Ectodermal cell (in vitro differentiated cells): Measurements from ENCODE around the gene ANTXR1.

ENCODE experiments used
- H3K27ac ChIP-seq: 2 replicates; pipeline ENCODE4 v1.7.0; 2013; ENCODE audit warnings: mild to moderate bottlenecking, low read depth, low read length; ENCODE audit not compliant: insufficient read depth, poor library complexity, severe bottlenecking
- H3K27me3 ChIP-seq: 2 replicates; pipeline ENCODE4 v1.7.0; 2013; ENCODE audit warnings: mild to moderate bottlenecking, low read length; ENCODE audit not compliant: insufficient read depth, control insufficient read depth, poor library complexity, severe bottlenecking
- H3K36me3 ChIP-seq: one replicate; pipeline ENCODE4 v1.7.0; 2013; ENCODE audit warnings: low read length; ENCODE audit not compliant: control insufficient read depth, insufficient read depth
- H3K4me1 ChIP-seq: one replicate; pipeline ENCODE4 v1.7.0; 2013; ENCODE audit warnings: low read length; ENCODE audit not compliant: control insufficient read depth, insufficient read depth
- H3K4me3 ChIP-seq: 2 replicates; pipeline ENCODE4 v1.7.0; 2013; ENCODE audit warnings: low read depth, low read length, control low read depth; ENCODE audit not compliant: insufficient read depth
- H3K9me3 ChIP-seq: 2 replicates; pipeline ENCODE4 v1.7.0; 2013; ENCODE audit warnings: mild to moderate bottlenecking, low read length, moderate library complexity; ENCODE audit not compliant: control insufficient read depth
- WGBS, 2 experiments: methylation state at CpG; one replicate each; pipeline ENCODE4 v1.1.7; 2013; ENCODE audit warnings: missing lambda C conversion rate in 2 of 2; 5-methylcytosine and 5-hydroxymethylcytosine counted together

Gene ANTXR1

GRCh38 chr2:69067026-69067630 is 54.1 kb downstream of the ANTXR1 start:
- no peaks in the 10 kb centered on the region for H3K27me3 ChIP-seq

GRCh38 chr2:69067866-69068265 is 54.9 kb downstream of the ANTXR1 start:
- H3K4me3 ChIP-seq: no peak overlapping the region
- no peaks in the 10 kb centered on the region for H3K4me1 ChIP-seq
- no peaks in the 10 kb centered on the region for H3K9me3 ChIP-seq
- no peaks in the 10 kb centered on the region for H3K27me3 ChIP-seq
- H3K36me3 ChIP-seq: no peaks in the 10 kb centered on the region
- H3K27ac ChIP-seq: no peak overlapping the region

More at GRCh38 chr2:69067026-69067630, 54.1 kb downstream of the ANTXR1 start:
- Histone ChIP-seq H3K4me1 (no peaks in the 10 kb centered on the region), H3K9me3 (no peaks in the 10 kb centered on the region), H3K27ac (no peak overlapping the region), H3K36me3 (no peaks in the 10 kb centered on the region), H3K4me3 (no peak overlapping the region)
- WGBS, 2 experiments: 95 to 99% methylated on average over 2 of the region's 2 CpGs

GRCh38 chr2:69070969-69071368 is 58.0 kb downstream of the ANTXR1 start:
- Histone ChIP-seq H3K27ac (no peak overlapping the region), H3K36me3 (no peaks in the 10 kb centered on the region), H3K27me3 (no peaks in the 10 kb centered on the region), H3K4me1 (no peaks in the 10 kb centered on the region), H3K4me3 (no peak overlapping the region), H3K9me3 (no peaks in the 10 kb centered on the region)
- WGBS, 2 experiments: 93% methylated on average over 3 of the region's 3 CpGs

- Histone ChIP-seq H3K27ac (no peak overlapping the region), H3K36me3 (no peaks in the 10 kb centered on the region), H3K27me3 (no peaks in the 10 kb centered on the region), H3K9me3 (no peaks in the 10 kb centered on the region), H3K4me3 (no peak overlapping the region), H3K4me1 (no peaks in the 10 kb centered on the region)
- WGBS, 2 experiments: 94 to 100% methylated on average over 1 of the region's 1 CpG
Observed at GRCh38 chr2:69073928-69074570, 61.1 kb downstream of the ANTXR1 start.

- Histone ChIP-seq H3K9me3 (no peaks in the 10 kb centered on the region), H3K4me1 (no peaks in the 10 kb centered on the region), H3K4me3 (no peak overlapping the region), H3K27me3 (no peaks in the 10 kb centered on the region), H3K27ac (no peak overlapping the region), H3K36me3 (no peaks in the 10 kb centered on the region)
- 88 to 95% methylated on average over 4 of the region's 4 CpGs for WGBS, 2 experiments
Observed at GRCh38 chr2:69074918-69075317, 61.9 kb downstream of the ANTXR1 start.

- WGBS, 2 experiments: 88 to 100% methylated on average over 1 of the region's 1 CpG
- no peak overlapping the region for H3K4me3 ChIP-seq
- H3K9me3 ChIP-seq: no peaks in the 10 kb centered on the region
- H3K36me3 ChIP-seq: no peaks in the 10 kb centered on the region
- no peaks in the 10 kb centered on the region for H3K4me1 ChIP-seq
- no peaks in the 10 kb centered on the region for H3K27me3 ChIP-seq
- H3K27ac ChIP-seq: no peak overlapping the region
Observed at GRCh38 chr2:69075486-69075885, 62.5 kb downstream of the ANTXR1 start.

- WGBS, 2 experiments: 88 to 100% methylated on average over 1 to 2 of the region's 2 CpGs
- Histone ChIP-seq H3K36me3 (no peaks in the 10 kb centered on the region), H3K4me1 (no peaks in the 10 kb centered on the region), H3K9me3 (no peaks in the 10 kb centered on the region), H3K27me3 (no peaks in the 10 kb centered on the region), H3K4me3 (no peak overlapping the region), H3K27ac (no peak overlapping the region)
Observed at GRCh38 chr2:69076601-69077000, 63.6 kb downstream of the ANTXR1 start.

GRCh38 chr2:69077252-69077950 is 64.4 kb downstream of the ANTXR1 start:
- Histone ChIP-seq H3K36me3 (no peaks in the 10 kb centered on the region), H3K4me1 (no peaks in the 10 kb centered on the region), H3K27ac (no peak overlapping the region), H3K27me3 (no peaks in the 10 kb centered on the region), H3K4me3 (no peak overlapping the region), H3K9me3 (no peaks in the 10 kb centered on the region)
- 81 to 83% methylated on average over 10 of the region's 10 CpGs for WGBS, 2 experiments

GRCh38 chr2:69080071-69080470 is 67.1 kb downstream of the ANTXR1 start:
- H3K9me3 ChIP-seq: no peaks in the 10 kb centered on the region
- no peak overlapping the region for H3K4me3 ChIP-seq
- no peaks in the 10 kb centered on the region for H3K27me3 ChIP-seq
- H3K36me3 ChIP-seq: no peaks in the 10 kb centered on the region
- H3K4me1 ChIP-seq: no peaks in the 10 kb centered on the region
- 89 to 94% methylated on average over 4 of the region's 4 CpGs for WGBS, 2 experiments
- no peak overlapping the region for H3K27ac ChIP-seq

GRCh38 chr2:69081001-69081580 is 68.1 kb downstream of the ANTXR1 start:
- no peaks in the 10 kb centered on the region for H3K36me3 ChIP-seq
- no peaks in the 10 kb centered on the region for H3K27me3 ChIP-seq
- no peak overlapping the region for H3K4me3 ChIP-seq
- no peak overlapping the region for H3K27ac ChIP-seq
- 80 to 94% methylated on average over 3 of the region's 3 CpGs for WGBS, 2 experiments
- H3K4me1 ChIP-seq: no peaks in the 10 kb centered on the region
- H3K9me3 ChIP-seq: no peaks in the 10 kb centered on the region
